ENCODE measurements around the gene RNF126.
"Not testable (repeated sequence)": the region's sequence is repeated elsewhere in the genome, so short reads cannot be mapped to it uniquely, and the experiment has no call there.

Gene RNF126

GRCh38 chr19:609004-609346 lies 54.0 kb downstream of the RNF126 start:
- Histone ChIP-seq H3K36me3 (ENCODE audit: control insufficient read depth, low read depth, low read length) (no peaks in the 10 kb centered on the region), H3K9me3 (ENCODE audit: control insufficient read depth, low read depth, low read length) (no peaks in the 10 kb centered on the region), H3K27me3 (ENCODE audit: control insufficient read depth, insufficient read depth, low read length) (no peaks in the 10 kb centered on the region), H3K4me1 (ENCODE audit: control insufficient read depth, low read depth, low read length) (no peaks in the 10 kb centered on the region), H3K27ac (ENCODE audit: low read length) (no peak overlapping the region), H3K4me3 (ENCODE audit: low read length) (no peak overlapping the region), H3K9ac (ENCODE audit: low read length) (no peak overlapping the region)

GRCh38 chr19:608155-609003 lies 54.6 kb downstream of the RNF126 start:
- no peaks in the 10 kb centered on the region for H3K4me1 ChIP-seq (ENCODE audit: control insufficient read depth, low read depth, low read length)
- H3K27ac ChIP-seq (ENCODE audit: low read length) = no peak overlapping the region
- no peaks in the 10 kb centered on the region for H3K36me3 ChIP-seq (ENCODE audit: control insufficient read depth, low read depth, low read length)
- no peaks in the 10 kb centered on the region for H3K9me3 ChIP-seq (ENCODE audit: control insufficient read depth, low read depth, low read length)
- no peak overlapping the region for H3K4me3 ChIP-seq (ENCODE audit: low read length)
- H3K27me3 ChIP-seq (ENCODE audit: control insufficient read depth, insufficient read depth, low read length) = no peaks in the 10 kb centered on the region
- no peak overlapping the region for H3K9ac ChIP-seq (ENCODE audit: low read length)

DNA sequence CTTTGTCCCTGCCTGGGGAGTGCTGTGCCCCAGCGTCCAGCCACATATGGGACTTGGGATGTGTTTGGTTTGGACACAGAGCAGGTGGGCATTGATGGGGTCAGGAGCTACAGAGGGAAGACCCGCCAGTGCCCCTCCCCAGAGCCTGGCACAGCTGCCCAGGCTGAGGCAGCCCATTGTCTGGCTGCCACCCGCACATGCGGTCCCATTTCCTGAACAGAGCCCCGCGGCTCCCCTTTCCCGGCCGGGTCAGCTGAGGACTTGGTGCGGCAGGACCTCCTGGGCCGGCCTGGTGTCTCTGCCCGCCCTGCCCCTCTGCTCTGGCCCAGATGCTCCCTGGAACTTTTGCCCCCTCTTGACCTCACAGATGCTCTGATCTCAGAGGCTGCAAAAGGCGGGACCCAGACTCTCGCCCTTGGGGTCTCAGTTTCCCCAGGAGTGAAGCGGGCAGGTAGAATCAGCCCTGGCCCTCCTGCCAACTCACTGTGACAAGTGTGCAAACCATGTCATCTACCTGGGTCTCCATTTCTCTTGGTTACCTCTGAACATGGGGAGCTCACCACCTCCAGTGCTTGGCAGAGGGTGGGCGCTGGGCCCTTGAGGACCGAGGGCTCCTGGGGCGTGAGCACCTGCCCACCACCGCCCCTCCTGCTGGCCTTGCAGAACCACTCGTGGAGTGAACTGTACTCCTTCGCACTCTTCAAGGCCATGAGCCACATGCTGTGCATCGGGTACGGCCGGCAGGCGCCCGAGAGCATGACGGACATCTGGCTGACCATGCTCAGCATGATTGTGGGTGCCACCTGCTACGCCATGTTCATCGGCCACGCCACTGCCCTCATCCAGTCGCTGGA lies 55.5 kb downstream of the RNF126 start:
- Histone ChIP-seq H3K9me3 (ENCODE audit: control insufficient read depth, low read depth, low read length) (no peaks in the 10 kb centered on the region), H3K9ac (ENCODE audit: low read length) (no peak overlapping the region), H3K4me3 (ENCODE audit: low read length) (no peak overlapping the region), H3K4me1 (ENCODE audit: control insufficient read depth, low read depth, low read length) (no peaks in the 10 kb centered on the region), H3K27ac (ENCODE audit: low read length) (no peak overlapping the region), H3K27me3 (ENCODE audit: control insufficient read depth, insufficient read depth, low read length) (no peaks in the 10 kb centered on the region), H3K36me3 (ENCODE audit: control insufficient read depth, low read depth, low read length) (no peaks in the 10 kb centered on the region)

DNA sequence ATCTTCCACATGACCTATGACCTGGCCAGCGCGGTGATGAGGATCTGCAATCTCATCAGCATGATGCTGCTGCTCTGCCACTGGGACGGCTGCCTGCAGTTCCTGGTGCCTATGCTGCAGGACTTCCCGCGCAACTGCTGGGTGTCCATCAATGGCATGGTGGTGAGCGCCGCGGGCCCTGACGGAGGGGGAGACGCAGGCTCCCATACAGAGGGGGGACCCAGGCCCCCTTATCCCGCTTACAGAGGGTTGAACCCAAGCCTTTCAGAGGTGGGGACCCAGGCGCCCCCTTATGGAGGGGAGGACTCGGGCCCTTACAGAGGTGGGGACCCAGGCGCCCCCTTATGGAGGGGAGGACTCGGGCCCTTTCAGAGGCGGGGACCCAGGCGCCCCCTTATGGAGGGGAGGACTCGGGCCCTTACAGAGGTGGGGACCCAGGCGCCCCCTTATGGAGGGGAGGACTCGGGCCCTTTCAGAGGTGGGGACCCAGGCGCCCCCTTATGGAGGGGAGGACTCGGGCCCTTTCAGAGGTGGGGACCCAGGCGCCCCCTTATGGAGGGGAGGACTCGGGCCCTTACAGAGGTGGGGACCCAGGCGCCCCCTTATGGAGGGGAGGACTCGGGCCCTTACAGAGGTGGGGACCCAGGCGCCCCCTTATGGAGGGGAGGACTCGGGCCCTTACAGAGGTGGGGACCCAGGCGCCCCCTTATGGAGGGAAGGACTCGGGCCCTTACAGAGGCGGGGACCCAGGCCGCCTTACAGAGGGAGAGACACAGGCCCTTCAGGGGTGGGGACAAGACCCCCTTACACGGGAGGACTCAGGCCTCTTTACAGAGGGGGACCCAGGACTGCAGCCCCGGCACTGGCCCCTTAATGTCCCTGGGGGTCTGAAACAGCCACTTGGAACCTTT lies 57.7 kb downstream of the RNF126 start:
- not testable (repeated sequence) for H3K9ac ChIP-seq (ENCODE audit: low read length); H3K36me3 ChIP-seq (ENCODE audit: control insufficient read depth, low read depth, low read length); H3K4me1 ChIP-seq (ENCODE audit: control insufficient read depth, low read depth, low read length); H3K27me3 ChIP-seq (ENCODE audit: control insufficient read depth, insufficient read depth, low read length); H3K27ac ChIP-seq (ENCODE audit: low read length); H3K9me3 ChIP-seq (ENCODE audit: control insufficient read depth, low read depth, low read length); H3K4me3 ChIP-seq (ENCODE audit: low read length)

DNA sequence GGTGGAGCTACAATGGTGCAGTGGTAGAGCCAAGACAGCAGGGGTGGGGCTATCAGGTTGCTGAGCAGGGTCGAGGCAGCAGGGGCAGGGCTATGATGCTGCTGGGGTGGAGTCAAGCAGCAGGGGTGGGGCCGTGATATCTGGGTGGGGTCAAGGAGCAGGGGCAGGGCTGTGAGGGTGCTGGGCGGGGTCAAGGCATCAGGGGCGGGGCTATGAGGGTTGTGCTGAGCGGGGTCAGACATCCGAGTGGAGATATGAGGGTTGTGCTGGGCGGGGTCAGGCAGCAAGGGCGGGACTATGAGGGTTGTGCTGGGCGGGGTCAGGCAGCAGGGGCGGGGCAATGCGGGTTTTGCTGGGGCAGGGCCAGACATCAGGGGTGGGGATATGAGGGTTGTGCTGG lies 58.7 kb downstream of the RNF126 start:
- Histone ChIP-seq H3K4me1 (ENCODE audit: control insufficient read depth, low read depth, low read length) (no peaks in the 10 kb centered on the region), H3K4me3 (ENCODE audit: low read length) (no peak overlapping the region), H3K9me3 (ENCODE audit: control insufficient read depth, low read depth, low read length) (no peaks in the 10 kb centered on the region), H3K9ac (ENCODE audit: low read length) (no peak overlapping the region), H3K36me3 (ENCODE audit: control insufficient read depth, low read depth, low read length) (no peaks in the 10 kb centered on the region), H3K27ac (ENCODE audit: low read length) (no peak overlapping the region), H3K27me3 (ENCODE audit: control insufficient read depth, insufficient read depth, low read length) (no peaks in the 10 kb centered on the region)

DNA sequence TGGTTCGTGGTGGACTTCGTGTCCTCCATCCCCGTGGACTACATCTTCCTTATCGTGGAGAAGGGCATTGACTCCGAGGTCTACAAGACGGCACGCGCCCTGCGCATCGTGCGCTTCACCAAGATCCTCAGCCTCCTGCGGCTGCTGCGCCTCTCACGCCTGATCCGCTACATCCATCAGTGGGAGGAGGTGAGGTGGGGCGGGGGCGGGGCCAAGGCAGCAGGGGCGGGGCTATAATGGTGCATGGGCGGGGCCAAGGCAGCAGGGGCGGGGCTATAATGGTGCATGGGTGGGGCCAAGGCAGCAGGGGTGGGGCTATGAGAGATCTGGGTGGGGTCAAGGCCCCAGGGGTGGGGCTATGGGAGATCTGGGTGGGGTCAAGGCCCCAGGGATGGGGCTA lies 59.2 kb downstream of the RNF126 start:
- H3K4me1 ChIP-seq (ENCODE audit: control insufficient read depth, low read depth, low read length); H3K27ac ChIP-seq (ENCODE audit: low read length); H3K9me3 ChIP-seq (ENCODE audit: control insufficient read depth, low read depth, low read length): not testable (repeated sequence)

GRCh38 chr19:603302-603639 lies 59.7 kb downstream of the RNF126 start:
- not testable (repeated sequence) for H3K4me3 ChIP-seq (ENCODE audit: low read length); H3K36me3 ChIP-seq (ENCODE audit: control insufficient read depth, low read depth, low read length); H3K9me3 ChIP-seq (ENCODE audit: control insufficient read depth, low read depth, low read length); H3K27me3 ChIP-seq (ENCODE audit: control insufficient read depth, insufficient read depth, low read length); H3K27ac ChIP-seq (ENCODE audit: low read length); H3K9ac ChIP-seq (ENCODE audit: low read length); H3K4me1 ChIP-seq (ENCODE audit: control insufficient read depth, low read depth, low read length)

More for the DNA sequence above, 59.2 kb downstream of the RNF126 start:
- not testable (repeated sequence) for H3K36me3 ChIP-seq (ENCODE audit: control insufficient read depth, low read depth, low read length); H3K27me3 ChIP-seq (ENCODE audit: control insufficient read depth, insufficient read depth, low read length); H3K9ac ChIP-seq (ENCODE audit: low read length); H3K4me3 ChIP-seq (ENCODE audit: low read length)

- Histone ChIP-seq H3K4me3 (ENCODE audit: low read length) (no peak overlapping the region), H3K27ac (ENCODE audit: low read length) (no peak overlapping the region), H3K9me3 (ENCODE audit: control insufficient read depth, low read depth, low read length) (no peaks in the 10 kb centered on the region), H3K9ac (ENCODE audit: low read length) (no peak overlapping the region), H3K4me1 (ENCODE audit: control insufficient read depth, low read depth, low read length) (no peaks in the 10 kb centered on the region), H3K27me3 (ENCODE audit: control insufficient read depth, insufficient read depth, low read length) (no peaks in the 10 kb centered on the region), H3K36me3 (ENCODE audit: control insufficient read depth, low read depth, low read length) (no peaks in the 10 kb centered on the region)
These were observed 60.4 kb downstream of the RNF126 start for GRCh38 chr19:602391-603301.

GRCh38 chr19:601790-602189 lies 61.2 kb downstream of the RNF126 start:
- Histone ChIP-seq H3K27ac (ENCODE audit: low read length) (no peak overlapping the region), H3K9me3 (ENCODE audit: control insufficient read depth, low read depth, low read length) (no peaks in the 10 kb centered on the region), H3K36me3 (ENCODE audit: control insufficient read depth, low read depth, low read length) (no peaks in the 10 kb centered on the region), H3K9ac (ENCODE audit: low read length) (no peak overlapping the region), H3K27me3 (ENCODE audit: control insufficient read depth, insufficient read depth, low read length) (no peaks in the 10 kb centered on the region), H3K4me1 (ENCODE audit: control insufficient read depth, low read depth, low read length) (no peaks in the 10 kb centered on the region), H3K4me3 (ENCODE audit: low read length) (no peak overlapping the region)

DNA sequence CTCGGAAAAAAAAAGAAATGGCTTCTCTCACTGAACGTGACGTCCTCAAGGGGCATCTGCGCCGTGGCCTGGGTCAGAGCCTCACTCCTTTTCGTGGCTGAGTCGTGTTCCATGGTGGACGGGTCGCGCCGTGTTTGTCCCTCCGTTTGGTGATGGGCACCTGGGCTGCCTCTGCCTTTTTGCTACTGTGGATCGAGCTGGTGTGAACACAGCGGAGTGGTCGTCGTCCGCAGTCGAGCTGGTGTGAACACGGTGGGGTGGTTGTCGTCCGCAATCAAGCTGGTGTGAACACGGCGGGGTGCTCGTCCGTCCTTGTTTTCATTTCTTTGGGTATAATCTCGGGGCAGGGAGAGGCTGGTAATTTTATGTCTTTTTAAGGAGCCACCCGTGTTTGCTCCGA lies 61.7 kb downstream of the RNF126 start:
- Histone ChIP-seq H3K27me3 (ENCODE audit: control insufficient read depth, insufficient read depth, low read length) (no peaks in the 10 kb centered on the region), H3K9ac (ENCODE audit: low read length) (no peak overlapping the region), H3K36me3 (ENCODE audit: control insufficient read depth, low read depth, low read length) (no peaks in the 10 kb centered on the region)

More for the DNA sequence above, 61.7 kb downstream of the RNF126 start:
- Histone ChIP-seq H3K4me1 (ENCODE audit: control insufficient read depth, low read depth, low read length) (no peaks in the 10 kb centered on the region), H3K27ac (ENCODE audit: low read length) (no peak overlapping the region), H3K9me3 (ENCODE audit: control insufficient read depth, low read depth, low read length) (no peaks in the 10 kb centered on the region), H3K4me3 (ENCODE audit: low read length) (no peak overlapping the region)
